ENCODE results near the gene RBM22.

Gene RBM22

DNA sequence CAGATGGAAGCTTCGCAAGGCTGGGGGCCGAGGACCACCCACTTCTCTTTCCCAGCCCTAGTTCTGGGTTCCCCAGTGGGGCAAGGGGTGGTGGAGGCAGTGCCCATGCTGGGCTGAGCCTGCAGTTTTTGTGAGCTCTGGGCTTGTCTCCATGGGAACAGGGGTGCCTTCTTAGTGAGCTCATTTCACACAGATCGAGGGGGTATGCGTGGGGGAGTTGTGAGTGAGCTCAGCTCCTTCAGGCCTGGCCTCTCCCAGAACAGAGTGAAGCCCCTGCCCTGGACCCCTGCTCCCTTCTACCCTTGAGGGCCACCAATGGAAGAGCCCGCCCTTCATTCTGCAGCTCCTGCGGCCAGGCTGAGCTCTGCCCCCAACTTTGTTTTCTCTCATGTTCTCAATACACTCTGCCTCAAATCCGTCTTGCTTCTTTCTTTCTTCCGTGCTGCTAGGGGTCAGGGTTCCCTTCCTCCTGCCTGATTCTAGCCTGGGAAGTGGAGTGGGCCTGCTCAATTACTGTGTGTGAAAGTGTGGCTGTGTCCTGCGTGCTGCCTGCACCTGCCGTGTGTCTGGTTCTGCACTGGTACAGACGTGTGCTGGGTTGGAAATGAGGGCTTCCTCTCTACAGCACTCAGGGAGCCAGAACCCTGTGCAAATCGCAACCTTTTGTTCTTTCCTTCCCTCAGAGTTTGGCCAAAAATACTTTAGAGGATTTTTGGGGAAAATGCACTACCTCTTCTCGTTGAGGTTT is 48.8 kb downstream of the RBM22 start:
- DNase-seq (ENCODE audit: low read depth, low spot score), result no peak

DNA sequence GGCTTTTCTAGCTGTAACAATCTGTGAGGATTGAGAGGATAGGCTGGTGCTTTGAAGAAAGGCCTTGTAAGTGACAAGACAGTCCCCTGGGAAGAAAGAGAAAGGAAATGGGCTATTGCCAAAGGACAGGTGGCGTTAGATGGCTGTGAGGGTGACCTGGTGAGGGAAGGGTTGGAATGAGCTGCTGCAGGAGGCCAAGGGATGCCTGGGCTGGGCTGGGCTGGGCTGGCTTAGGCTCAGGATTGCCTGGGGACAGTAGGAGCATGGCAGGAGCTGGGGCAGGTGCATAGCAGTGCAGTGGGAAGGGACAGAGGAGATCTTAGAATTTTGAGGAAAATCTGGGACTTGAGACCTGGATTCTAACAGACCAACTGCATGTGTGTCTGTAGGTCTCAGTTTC is 49.5 kb downstream of the RBM22 start:
- no peak for DNase-seq (ENCODE audit: low read depth, low spot score)

DNA sequence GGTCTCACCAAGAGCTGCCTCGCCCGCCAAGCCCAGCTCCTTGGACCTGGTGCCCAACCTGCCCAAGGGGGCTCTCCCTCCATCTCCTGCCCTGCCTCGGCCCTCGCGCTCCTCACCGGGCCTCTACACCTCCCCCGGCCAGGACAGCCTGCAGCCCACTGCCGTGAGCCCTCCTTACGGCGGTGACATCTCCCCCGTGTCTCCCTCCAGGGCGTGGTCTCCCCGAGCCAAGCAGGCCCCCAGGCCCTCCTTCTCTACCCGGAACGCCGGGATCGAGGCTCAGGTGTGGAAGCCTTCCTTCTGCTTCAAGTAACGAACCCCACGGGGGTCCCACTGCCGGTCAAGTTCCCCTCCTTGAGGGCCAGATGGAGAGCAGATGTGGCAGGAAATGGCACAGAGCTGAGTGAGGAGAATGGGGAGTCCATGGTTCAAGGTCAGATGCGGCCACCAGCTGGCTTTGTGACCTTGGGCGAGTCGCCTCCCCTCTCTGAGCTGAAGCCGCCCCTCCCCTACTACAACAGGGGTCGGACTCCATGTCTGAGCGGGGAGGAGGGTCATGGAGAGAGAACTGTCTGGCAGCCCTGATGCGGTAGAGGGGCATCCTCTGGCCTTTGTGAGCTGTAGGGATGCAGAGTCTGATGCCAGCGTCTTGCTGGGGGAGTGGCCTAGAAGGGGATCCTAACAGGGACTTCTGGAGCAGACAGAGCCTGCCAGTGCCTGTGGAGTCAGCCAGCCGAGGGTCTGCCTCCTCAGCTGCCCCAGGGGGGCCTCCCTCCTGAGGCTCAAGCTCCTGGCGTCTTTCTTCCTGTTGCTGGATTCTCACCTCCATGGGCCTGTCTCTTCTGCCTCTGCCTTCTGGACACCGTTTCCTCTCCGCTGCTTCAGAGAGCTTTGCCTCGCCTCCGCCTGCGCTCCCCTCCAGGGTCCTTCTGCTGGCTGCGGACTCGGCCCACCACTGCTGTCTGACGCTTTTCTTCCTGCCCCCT is 50.5 kb downstream of the RBM22 start:
- no peak for DNase-seq (ENCODE audit: low read depth, low spot score)

DNA sequence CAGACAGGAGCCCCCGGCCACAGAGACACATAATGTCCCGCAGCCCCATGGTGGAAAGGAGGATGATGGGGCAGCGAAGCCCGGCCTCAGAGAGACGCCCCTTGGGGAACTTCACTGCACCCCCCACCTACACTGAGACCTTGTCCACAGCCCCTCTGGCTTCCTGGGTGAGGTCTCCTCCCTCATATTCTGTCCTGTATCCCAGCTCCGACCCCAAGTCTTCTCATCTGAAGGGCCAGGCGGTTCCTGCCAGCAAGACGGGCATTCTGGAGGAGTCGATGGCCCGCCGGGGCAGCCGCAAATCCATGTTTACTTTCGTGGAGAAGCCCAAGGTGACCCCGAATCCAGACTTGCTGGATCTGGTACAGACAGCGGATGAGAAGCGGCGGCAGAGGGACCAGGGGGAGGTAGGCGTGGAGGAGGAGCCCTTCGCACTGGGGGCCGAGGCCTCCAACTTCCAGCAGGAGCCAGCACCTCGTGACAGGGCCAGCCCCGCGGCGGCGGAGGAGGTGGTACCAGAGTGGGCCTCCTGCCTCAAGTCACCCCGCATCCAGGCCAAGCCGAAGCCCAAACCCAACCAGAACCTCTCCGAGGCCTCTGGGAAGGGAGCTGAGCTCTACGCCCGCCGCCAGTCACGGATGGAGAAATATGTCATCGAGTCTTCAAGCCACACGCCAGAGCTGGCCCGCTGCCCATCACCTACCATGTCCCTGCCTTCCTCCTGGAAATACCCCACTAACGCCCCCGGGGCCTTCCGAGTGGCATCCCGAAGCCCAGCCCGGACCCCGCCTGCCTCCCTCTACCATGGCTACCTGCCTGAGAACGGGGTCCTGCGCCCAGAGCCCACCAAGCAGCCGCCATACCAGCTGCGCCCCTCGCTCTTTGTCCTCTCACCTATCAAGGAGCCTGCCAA is 51.5 kb downstream of the RBM22 start:
- DNase-seq (ENCODE audit: low read depth, low spot score), result no peak

DNA sequence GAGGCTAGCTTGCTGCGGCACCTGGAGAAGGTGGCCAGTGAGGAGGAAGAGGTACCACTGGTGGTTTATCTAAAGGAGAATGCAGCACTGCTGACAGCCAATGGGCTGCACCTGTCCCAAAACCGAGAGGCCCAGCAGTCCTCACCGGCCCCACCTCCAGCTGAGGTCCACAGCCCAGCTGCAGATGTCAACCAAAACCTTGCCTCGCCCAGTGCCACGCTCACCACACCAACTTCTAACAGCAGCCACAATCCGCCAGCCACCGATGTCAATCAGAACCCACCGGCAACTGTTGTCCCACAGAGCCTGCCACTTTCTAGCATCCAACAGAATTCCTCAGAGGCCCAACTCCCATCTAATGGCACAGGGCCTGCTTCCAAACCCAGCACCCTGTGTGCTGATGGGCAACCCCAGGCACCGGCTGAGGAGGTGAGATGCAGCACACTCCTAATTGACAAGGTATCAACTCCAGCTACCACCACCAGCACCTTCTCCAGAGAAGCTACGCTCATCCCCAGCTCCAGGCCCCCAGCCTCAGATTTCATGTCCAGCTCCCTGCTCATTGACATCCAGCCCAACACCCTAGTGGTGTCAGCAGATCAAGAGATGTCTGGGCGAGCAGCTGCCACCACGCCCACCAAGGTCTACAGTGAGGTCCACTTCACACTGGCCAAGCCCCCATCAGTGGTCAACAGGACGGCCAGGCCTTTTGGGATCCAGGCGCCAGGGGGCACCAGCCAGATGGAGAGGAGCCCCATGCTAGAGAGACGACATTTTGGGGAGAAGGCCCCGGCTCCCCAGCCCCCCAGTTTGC is 52.4 kb downstream of the RBM22 start:
- no peak for DNase-seq (ENCODE audit: low read depth, low spot score)

DNA sequence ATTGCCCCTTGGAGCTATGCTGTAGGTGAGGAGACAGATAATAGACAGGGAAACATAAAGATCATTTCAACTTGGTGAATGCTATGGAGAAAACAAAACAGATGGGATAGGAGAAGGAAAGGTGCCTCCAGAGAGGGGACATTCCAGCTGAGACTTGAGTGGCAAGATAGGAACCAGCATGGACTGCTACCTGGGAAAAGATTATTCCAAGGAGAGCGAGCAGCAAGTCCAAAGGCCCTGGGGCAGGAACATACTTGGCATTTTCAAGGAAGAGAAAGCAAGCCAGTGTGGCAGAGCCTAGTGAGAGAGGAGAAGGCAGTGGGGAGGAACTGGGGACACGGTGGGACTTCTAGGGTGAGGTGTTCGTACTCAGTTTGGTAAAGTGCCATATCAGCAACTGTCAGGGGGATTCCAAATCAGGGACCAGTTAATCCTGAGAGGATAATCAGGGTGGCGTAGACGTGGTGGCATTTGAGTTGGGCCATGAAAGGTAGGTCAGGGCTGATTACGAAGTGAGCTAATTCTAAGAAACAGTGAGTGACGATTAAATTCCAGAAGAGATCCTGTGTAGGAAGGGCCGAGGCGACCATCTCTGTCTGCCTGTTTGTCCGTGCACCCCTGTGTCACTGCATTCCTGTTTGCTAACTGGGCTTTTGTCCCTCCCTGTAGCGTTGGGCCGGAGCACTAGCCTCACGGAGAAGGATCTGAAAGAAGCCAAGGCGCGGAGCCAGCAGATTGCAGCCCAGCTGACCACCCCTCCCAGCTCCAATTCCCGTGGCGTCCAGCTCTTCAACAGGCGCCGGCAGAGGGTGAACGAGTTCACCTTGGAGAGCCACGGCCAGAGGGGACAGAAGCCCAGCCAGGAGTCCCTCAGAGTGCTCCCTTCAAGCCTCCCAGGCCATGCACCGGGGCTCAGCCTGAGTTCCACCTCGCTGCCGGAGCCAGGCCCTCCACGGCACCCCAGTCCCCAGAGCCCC is 53.3 kb downstream of the RBM22 start:
- DNase-seq (ENCODE audit: low read depth, low spot score), result no peak

DNA sequence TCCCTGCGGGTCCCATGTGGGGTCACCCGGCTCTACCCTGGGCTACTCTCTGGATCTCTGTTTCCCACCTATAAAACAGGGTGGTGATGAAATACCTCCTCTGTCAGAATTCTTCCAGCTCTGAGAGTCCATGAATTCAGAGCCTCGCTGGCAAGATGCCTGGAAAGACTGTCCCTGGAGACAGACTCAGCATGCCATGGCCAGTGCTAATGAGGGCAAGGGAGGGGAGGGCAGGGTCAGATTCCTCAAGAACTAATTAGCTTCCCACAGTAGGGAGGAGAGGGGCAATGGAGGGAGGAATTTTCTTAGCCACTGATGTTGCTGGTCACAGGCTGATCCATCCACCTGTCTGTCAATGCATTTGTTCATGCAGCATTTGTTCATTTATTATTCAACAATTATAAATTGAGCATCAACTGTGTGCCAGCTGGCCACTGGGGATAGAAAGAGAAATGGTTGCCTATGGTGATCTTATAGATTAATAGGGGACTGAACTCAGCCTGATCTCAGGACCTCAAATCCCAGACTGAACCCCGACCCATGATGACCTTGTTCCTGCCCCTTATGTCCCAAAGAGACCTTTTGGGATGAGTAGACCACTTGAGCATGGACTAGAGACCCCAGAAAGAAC is 55.7 kb downstream of the RBM22 start:
- no peak for DNase-seq (ENCODE audit: low read depth, low spot score)

DNA sequence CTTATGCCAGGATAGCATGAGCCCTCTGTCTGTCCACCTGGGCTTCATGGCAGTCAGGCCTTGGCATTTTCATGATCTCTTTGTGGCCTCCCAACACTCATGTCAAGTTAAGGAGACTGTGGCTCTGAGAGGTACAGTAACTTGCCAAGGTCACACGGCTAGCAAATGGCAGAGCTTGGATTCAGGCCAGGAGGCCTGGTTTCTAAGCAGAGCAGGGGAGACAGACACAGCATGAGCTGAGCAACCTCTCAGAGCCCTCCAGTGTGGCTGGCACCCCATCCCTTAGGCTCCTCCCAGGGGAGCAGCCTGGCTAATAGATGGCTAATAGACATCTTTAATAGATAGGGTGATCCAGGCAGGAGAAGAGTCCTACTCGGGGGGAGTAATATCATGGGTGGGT is 56.3 kb downstream of the RBM22 start:
- DNase-seq (ENCODE audit: low read depth, low spot score), result no peak

DNA sequence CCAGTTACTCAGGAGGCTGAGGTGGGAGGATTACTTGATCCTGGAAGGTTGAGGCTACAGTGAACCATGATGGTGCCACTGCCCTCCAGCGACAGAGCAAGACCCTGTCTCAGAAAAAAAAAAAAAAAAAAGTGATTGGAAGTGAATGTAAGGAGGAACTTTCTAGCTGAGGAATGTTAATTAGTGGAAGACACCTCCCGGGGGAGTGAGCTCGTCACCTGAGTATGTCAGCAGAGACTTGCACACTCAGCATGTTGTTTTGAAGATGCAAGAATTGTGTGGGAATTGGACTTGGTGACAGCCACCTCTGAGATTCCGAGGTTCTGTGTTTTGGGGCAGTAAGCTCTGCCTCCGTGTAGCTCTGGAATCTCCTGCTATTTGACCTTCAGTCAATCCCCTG is 56.8 kb downstream of the RBM22 start:
- DNase-seq (ENCODE audit: low read depth, low spot score), result no peak

DNA sequence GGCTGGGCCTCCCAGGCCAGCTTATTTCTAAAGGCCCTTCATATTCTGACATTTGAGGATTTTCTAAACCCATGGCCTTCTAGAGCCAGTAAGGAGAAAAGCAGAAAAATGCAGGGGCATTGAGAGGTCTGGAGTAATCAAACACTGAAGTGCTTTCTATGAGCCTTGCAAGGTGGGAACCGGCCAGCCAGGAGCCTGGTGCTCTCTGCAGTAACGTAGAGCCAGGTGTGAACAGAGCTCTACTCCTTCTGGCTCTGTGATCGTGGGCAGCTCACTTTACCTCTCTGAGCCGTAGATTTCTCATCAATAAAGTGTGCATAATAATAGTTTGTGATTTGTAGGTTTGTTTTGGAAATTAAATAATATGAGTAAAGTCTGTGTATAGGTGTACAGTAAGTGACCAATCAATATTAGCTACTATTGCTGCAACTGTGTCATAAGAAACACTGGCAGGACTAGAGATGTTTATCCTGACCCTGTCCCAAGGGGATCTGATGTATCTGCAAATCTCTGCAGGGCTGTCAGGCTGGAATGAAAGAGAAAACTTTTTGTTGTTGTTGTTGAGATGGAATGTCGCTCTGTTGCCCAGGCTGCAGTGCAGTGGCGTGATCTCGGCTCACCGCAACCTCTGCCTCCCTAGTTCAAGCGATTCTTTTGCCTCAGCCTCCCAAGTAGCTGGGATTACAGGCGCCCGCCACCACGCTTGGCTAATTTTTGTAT is 57.7 kb downstream of the RBM22 start:
- no peak for DNase-seq (ENCODE audit: low read depth, low spot score)

DNA sequence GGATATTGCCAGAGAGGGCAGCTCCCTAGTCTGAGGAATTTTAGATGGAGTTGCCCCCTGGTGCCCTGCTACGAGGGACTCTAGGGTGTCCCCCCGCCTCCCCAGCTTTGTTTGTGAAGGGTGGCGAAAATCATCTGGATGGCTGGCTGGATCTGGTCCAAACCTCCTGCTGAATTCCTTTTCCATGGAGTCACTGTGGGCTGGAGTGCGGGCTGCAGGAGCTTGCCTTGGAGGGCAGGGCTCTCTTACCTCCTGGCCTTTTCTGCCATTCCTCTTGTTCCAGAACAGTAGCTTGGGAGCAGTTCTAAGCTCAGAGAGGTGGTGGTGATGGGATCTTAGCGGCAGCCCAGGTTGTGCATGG is 58.3 kb downstream of the RBM22 start:
- no peak for DNase-seq (ENCODE audit: low read depth, low spot score)

DNA sequence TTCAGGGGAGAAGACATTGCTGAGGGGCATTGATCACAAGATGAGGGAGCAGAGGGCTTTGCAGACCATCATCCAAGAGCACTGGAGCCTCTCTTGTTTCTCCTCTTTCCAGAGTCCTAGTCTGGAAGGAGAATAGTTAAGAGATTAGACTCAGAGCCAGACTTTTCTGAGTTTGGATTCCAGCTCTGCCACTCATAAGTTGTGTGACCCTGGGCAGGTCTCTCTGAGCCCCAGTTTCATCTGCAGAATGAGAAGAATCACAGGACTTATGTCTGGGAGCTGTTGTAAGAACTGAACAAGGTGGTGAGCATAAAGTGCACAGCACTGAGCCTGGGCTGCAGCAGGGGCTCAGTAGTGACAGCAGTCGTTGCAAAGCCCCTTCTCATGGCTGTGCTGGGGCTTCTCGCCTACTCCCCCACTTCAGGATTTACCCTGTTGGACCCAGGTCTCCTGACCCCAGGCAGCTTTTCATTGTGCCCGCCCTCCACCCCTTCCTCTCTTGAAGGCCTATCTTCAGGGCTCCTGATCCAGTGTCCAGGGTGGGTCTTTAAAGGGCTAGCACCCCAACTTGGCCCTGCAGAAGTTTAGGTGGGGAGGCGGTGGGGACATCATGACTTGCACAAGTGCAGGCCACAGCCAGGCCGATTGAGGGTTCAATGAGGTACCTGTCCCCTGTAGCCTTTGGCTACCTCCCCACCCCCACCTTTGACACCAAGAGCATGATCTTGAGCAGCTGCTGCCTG is 58.9 kb downstream of the RBM22 start:
- no peak for DNase-seq (ENCODE audit: low read depth, low spot score)

DNA sequence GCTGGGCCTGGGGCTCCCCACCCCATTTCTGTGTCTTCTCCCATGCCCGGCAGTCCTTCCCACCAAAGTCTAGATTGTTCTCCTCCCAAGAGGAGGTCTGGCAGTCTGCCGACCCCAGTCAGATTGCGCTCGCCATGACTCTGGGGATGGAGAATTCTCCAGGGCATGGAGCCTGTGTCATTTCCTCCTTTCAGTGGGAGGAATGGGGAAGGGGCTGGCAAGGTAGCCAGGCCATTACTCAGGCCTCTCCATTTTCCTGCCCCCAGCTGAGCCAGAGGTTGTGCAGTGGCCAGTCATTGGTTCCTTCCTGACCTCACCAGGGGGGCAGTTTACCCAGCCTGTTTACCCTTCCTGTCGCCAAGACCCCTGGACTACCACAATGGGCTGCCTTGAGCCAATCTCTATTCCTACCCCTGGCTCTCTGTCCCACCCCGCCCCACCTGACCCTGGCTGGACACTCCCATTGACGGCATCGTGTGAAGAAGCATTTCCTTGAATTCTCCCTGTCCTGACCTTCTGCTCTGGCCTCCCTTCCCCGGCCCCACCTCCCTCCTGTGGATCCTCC is 59.8 kb downstream of the RBM22 start:
- DNase-seq (ENCODE audit: low read depth, low spot score), result no peak

All from iPS DF 19.7 (cell line).